ENCODE measurements around the gene TST.

DNA sequence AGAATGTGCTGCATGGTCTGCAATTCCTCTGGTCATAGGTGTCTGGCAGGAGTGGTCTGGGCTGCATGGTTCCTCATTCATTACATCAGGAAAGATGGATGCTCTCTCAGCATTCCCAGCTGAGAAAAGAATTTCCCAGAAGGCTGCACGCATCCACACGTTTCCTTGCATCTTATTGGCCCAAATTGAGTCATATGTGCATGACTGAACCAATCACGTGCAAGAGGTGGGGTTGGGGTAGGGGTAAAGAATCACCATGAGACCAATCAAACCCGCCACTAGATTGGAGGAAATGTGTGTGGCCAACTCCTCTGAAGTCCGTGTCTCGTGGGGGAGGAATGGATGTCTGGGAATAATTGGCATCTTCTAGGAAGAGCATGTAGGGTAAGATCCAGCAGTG lies 28.8 kb downstream of the TST start:
- TF ChIP-seq EZH2 (IDR thresholded peaks at IDR 0.05; ENCODE audit: insufficient read depth, poor library complexity, severe bottlenecking) (no peak), EZH2phosphoT487 (IDR thresholded peaks at IDR 0.05; ENCODE audit: insufficient read depth, low read depth) (no peak)
